Thyroid gland (tissue), 4 donors: ENCODE data around the gene KLHDC7B. TPM values are rescaled to one million over a fixed set of nuclear protein-coding genes. Genes with fewer than 3 reads are reported as not detected.
A peak's percentile ranks its signal among the peaks of the same experiment; 100 is the strongest.
"Not testable (repeated sequence)": the region's sequence is repeated elsewhere in the genome, so short reads cannot be mapped to it uniquely, and the experiment has no call there.

Experiments used
- DNase-seq, 2 donors: peaks; one replicate each; pipeline ENCODE4 v3.0.0-alpha.2; 2019
- H3K27ac ChIP-seq, 3 donors: fragments of 200-600 bp; sonication (generic); 1 replicate in 2 of 3; 2 replicates in 1 of 3; pipeline ENCODE4 v1.5.1; 2016 to 2019; ENCODE audit warnings: mild to moderate bottlenecking in 1 of 3, moderate library complexity in 1 of 3
- H3K27me3 ChIP-seq: fragments of 200-600 bp; sonication (generic); one replicate; pipeline ENCODE4 v1.5.1; 2019
- H3K36me3 ChIP-seq, 2 donors: fragments of 200-600 bp; sonication (generic); one replicate each; pipeline ENCODE4 v1.5.1; 2016 to 2019
- H3K4me1 ChIP-seq, 2 donors: fragments of 200-600 bp; sonication (generic); one replicate each; pipeline ENCODE4 v1.5.1; 2017 to 2019
- H3K4me3 ChIP-seq, 3 donors: fragments of 200-600 bp; sonication (generic); replicated peaks in 1 of 3; 1 replicate in 2 of 3; 2 replicates in 1 of 3; pipeline ENCODE4 v1.5.1; 2016; ENCODE audit warnings: mild to moderate bottlenecking in 1 of 3
- H3K9me3 ChIP-seq: fragments of 200-600 bp; sonication (generic); one replicate; pipeline ENCODE4 v1.5.1; 2017
- CTCF ChIP-seq, 6 experiments: fragments of 200-600 bp in 3 of 6; fragments of 450-650 bp in 3 of 6; sonication (generic) in 3 of 6; IDR thresholded peaks; one replicate each; pipeline ENCODE4 v1.5.1; 2016 to 2019; ENCODE audit warnings: antibody characterized with exemption in 6 of 6, mild to moderate bottlenecking in 2 of 6, inconsistent platforms in 1 of 6, moderate library complexity in 1 of 6
- POLR2A ChIP-seq, 2 donors: fragments of 450-650 bp; IDR thresholded peaks; one replicate each; pipeline ENCODE4 v1.6.1; 2017; ENCODE audit warnings: antibody characterized with exemption in 2 of 2, mild to moderate bottlenecking in 2 of 2, moderate library complexity in 1 of 2
- WGBS, 2 donors: methylation state at CpG; one replicate each; pipeline ENCODE4 v1.1.5; 2017; 5-methylcytosine and 5-hydroxymethylcytosine counted together
- intact Hi-C: fragments of 100-400 bp; cut with DNase I; formaldehyde crosslinking; loops from one replicate; pipeline ENCODE4 v1.15.1; 2023
- total RNA-seq, 4 donors: library from RNA; depleted of rRNA; stranded (reverse); fragments of >200 nt; gene quantifications; one replicate each; pipeline ENCODE4 v1.2.3, GENCODE V29; 2016

The KLHDC7B gene
- total RNA-seq, 4 donors from 2014 or later: 0.27 TPM; not detected in 3

DNA sequence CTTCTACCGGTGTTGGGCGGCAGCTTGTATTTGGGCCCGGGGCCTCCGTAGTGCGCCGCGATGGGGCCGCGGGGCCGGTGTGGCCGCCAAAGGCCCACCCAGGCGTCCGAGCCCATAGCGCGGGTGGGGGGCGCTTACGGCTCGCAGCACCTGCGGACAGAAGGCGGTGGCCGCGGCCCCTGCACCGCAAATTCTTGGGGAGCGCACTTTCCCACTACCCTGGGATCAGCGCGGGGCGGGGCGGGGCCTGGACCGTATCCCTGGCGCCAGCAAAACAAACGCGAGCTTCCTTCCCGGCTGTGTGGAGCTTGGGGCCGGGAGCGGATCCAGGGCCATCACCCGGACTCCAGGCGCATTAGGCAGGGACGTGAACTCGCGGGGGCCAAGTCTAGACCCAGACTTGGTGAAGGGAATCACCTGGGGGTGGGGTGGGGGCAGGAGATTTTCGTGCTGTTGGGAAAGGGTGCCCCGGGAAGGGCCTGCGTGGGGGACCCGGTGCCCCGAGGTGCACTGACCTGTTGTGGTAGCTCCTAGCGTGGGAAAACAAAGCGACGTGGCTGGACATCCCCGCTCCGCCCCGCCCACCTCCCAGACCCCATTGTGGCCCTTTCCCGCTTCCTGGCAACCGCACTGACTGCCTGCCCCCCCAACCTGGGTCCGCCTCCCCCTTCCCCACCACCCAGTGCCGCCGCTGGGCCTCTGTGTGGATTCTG, 13.6 kb upstream of the KLHDC7B start:
- H3K27me3 ChIP-seq: no peaks in the 10 kb centered on the region
- H3K9me3 ChIP-seq: no peaks in the 10 kb centered on the region
- peaks cover 25 to 40% of the 10 kb centered on the region in 2 donors for H3K4me1 ChIP-seq
- H3K27ac ChIP-seq: peak overlapping the region; percentile 81 to 99 (median 85)
- TF ChIP-seq POLR2A (IDR thresholded peaks at IDR 0.05) (peak; percentile 30 to 55), CTCF (IDR thresholded peaks at IDR 0.05) (no peak)
- intact Hi-C loops: no loop called here
- H3K36me3 ChIP-seq: no peaks in the 10 kb centered on the region
- 6 to 37% methylated on average over 7 to 24 of the region's 56 CpGs for WGBS, 2 donors
- peak overlapping the region; percentile 33 to 81 (median 46) for H3K4me3 ChIP-seq
- peak; percentile 77 to 80 for DNase-seq

- no peak overlapping the region for H3K4me3 ChIP-seq
- intact Hi-C loops: no loop called here
- DNase-seq: no peak
- H3K27ac ChIP-seq: peak overlapping the region; percentile 35 to 99 (median 85)
- H3K4me1 ChIP-seq: peaks cover 25 to 37% of the 10 kb centered on the region in 2 donors
- H3K9me3 ChIP-seq: no peaks in the 10 kb centered on the region
- no peaks in the 10 kb centered on the region for H3K36me3 ChIP-seq
- WGBS, 2 donors: 71% methylated on average over 19 of the region's 19 CpGs
- TF ChIP-seq POLR2A (IDR thresholded peaks at IDR 0.05) (no peak), CTCF (IDR thresholded peaks at IDR 0.05) (no peak)
- no peaks in the 10 kb centered on the region for H3K27me3 ChIP-seq
Measured at GRCh38 chr22:50532824-50533796, 12.6 kb upstream of the KLHDC7B start.

DNA sequence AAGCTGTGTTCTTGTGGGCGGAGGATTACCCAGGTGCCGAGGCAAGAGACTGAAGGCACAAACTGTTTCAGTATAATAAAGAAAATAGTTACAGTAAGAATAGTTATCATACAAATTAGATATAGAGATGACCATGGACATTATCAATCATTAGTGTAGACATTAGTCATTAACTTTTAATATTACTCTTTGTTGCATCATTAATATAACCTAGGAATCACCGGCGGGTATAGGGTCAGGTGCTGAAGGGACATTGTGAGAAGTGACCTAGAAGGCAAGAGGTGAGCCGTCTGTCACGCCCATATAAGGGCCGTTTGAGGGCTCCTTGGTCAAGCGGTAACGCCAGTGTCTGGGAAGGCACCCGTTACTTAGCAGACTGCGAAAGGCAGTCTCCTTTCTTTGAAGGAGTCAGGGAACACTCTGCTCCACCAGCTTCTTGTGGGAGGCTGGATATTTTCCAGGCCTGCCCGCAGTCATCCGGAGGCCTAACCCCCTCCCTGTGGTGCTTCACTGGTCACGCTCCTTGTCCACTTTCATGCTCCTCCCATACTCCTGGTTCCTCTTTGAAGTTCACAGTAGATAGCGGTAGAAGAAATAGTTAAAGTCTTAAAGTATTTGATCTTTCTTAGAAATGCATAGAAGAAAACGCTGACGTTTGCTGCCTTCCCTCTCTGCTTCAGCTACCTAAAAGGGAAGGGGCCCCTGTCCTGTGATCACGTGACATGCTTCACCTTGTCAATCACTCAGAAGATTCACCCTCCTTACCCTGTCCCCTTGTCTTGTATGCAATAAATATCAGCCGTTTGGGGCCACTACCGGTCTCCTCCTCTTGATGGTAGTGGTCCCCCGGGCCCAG, 11.6 kb upstream of the KLHDC7B start:
- H3K4me1 ChIP-seq: peaks cover 25 to 46% of the 10 kb centered on the region in 2 donors
- intact Hi-C loops, H3K9me3 ChIP-seq, H3K36me3 ChIP-seq, H3K4me3 ChIP-seq, H3K27me3 ChIP-seq: not testable (repeated sequence)
- TF ChIP-seq POLR2A (IDR thresholded peaks at IDR 0.05): peak in 1 of 2 donors; percentile 66
- 34 to 43% methylated on average over 21 of the region's 21 CpGs for WGBS, 2 donors
- H3K27ac ChIP-seq: peak overlapping the region; percentile 1 to 99 (median 35)
- peak; percentile 82 to 87 for DNase-seq

DNA sequence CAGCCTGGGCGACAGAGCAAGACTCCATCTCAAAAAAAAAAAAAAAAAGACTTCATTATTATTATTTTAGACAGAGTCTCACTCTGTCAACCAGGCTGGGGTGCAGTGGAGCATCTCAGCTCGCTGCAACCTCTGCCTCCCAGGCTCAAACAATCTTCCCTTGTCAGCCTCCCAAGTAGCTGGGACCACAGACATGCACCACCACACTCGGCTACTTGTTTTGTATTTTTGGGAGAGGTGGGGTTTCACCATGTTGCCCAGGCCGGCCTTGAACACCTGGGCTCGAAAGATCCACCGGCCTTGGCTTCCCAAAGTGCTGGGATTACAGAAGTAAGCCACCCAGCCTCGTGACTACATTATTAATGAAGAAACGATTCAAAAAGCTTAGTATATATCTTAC, 10.6 kb upstream of the KLHDC7B start:
- no peaks in the 10 kb centered on the region for H3K27me3 ChIP-seq
- H3K27ac ChIP-seq: peak overlapping the region in 1 of 3 donors; percentile 60
- 80% methylated on average over 8 of the region's 8 CpGs for WGBS, 2 donors
- H3K4me3 ChIP-seq: no peak overlapping the region
- peaks cover 29 to 50% of the 10 kb centered on the region in 2 donors for H3K4me1 ChIP-seq
- no peak for TF ChIP-seq CTCF (IDR thresholded peaks at IDR 0.05)
- TF ChIP-seq POLR2A (IDR thresholded peaks at IDR 0.05): no peak
- no peak for DNase-seq
- H3K36me3 ChIP-seq: no peaks in the 10 kb centered on the region
- H3K9me3 ChIP-seq: no peaks in the 10 kb centered on the region
- intact Hi-C loops: no loop called here

DNA sequence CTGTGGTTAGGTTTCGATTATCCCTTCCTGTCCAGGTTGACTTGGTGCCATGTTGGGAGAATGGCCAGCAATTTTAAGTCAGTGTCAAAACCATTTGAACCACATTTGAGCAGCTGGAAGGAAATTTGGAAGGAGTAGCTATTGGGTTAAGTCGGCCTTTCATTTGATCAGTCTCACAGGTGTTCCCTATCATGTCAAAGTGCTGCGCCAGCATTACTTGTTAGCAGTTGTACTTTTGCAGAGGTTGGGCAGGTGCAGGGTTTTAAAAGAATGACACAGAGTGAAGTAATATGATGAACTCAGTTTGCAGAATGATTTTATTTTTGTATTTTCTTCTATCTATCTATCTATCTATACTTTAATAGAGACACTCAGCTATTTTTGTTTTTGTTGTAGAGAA, 9.5 kb upstream of the KLHDC7B start:
- no peak for DNase-seq
- H3K27me3 ChIP-seq: no peaks in the 10 kb centered on the region
- H3K36me3 ChIP-seq: no peaks in the 10 kb centered on the region
- WGBS, 2 donors: 87 to 88% methylated on average over 3 of the region's 3 CpGs
- H3K9me3 ChIP-seq: no peaks in the 10 kb centered on the region
- H3K4me1 ChIP-seq: peaks cover 21 to 56% of the 10 kb centered on the region in 2 donors
- H3K27ac ChIP-seq: no peak overlapping the region
- intact Hi-C loops: no loop called here
- H3K4me3 ChIP-seq: no peak overlapping the region
- no peak for TF ChIP-seq CTCF (IDR thresholded peaks at IDR 0.05)
- no peak for TF ChIP-seq POLR2A (IDR thresholded peaks at IDR 0.05)
